GM10266 (cell line): ENCODE measurements around the gene IGFL1.
"Not testable (repeated sequence)": the region's sequence is repeated elsewhere in the genome, so short reads cannot be mapped to it uniquely, and the experiment has no call there.

Source experiments
- DNase-seq: peaks from one replicate; pipeline ENCODE4 v3.0.0; 2012; ENCODE audit errors: extremely low spot score
- CTCF ChIP-seq: IDR thresholded peaks from 2 replicates; pipeline ENCODE4 v1.5.1; 2012; ENCODE audit warnings: mild to moderate bottlenecking, low read depth; ENCODE audit not compliant: control insufficient read depth, insufficient read depth; ENCODE audit errors: missing control alignments

Gene IGFL1

DNA sequence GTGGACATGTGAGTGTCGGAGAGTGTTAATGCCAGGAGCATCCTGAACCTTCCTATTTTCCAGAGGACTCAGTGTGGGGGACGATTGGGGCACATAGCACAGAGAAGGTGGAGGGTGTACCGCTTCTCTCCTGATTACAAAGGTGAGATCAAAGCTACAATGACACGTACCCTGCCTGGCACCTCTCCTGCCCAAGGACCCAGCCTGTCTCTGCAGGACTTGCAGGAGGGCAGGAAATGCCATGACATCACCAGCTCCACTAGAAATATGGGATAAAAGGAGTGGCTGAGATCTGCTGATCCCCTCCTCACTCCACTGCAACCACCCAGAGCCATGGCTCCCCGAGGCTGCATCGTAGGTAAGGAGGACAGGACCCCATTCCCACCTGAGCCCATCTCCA is at the start of gene IGFL1:
TSS of gene IGFL1 (plus strand) at position 301 of the 400 bp plus-strand sequence. CDS start at position 334, 33 bp downstream.
- no peak for DNase-seq
- no peak for TF ChIP-seq CTCF

DNA sequence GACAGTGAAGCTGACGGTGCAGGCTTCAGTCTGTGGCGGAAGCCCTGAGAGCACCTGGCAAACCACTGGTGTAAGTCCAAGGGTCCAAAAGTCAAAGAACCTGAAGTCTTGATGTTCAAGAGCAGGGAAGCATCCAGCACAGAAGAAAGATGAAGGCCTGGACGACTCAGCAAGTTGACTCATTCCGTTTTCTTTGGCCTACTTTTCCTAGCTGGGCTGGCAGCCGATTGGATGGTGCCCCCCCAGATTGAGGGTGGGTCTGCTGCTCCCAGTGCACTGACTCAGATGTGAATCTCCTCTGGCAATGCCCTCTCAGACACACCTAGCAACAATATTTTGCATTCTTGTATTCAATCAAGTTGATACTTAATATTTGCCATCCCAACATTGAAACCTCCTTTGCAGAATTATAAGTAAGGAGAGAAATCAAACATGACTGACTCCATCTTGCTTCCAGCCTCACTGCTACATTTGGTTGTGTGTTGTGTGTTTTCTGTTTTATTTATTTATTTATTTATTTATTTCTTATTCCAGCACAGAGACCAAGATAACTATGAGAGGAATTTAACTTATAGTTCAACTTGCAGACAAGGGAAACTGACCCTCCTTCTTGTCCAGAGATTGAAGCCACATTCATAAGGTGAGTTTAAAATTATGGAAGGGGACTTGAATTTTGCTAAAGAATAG is 48.7 kb upstream of the IGFL1 start:
- no peak for DNase-seq
- TF ChIP-seq CTCF, result no peak

DNA sequence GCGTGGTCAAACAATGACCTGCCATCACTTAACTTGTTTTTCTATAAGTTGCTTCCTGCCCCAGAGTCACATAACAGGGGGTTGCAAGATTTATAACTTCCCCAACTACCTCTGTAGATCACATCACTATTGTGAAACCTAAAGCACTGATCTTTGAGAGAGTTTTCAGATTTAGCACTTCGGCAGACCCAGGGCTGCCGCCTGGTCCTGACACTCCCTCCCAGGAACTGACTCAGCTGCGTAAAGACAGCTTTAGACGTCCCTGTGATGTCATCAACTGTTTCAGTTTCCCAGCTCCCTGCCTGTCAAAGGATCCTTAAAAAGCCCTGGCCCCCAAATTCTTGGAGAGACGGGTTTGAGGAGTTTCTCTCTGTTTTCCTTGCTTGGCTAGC is 48.2 kb upstream of the IGFL1 start:
- DNase-seq, result no peak
- TF ChIP-seq CTCF, result no peak

GRCh38 chr19:46182476-46182875 is 47.1 kb upstream of the IGFL1 start:
- no peak for DNase-seq
- TF ChIP-seq CTCF, result no peak

- not testable (repeated sequence) for DNase-seq
Observed at GRCh38 chr19:46184775-46185710, 44.5 kb upstream of the IGFL1 start.

- no peak for TF ChIP-seq CTCF
- no peak for DNase-seq
Observed at GRCh38 chr19:46186101-46186716, 43.3 kb upstream of the IGFL1 start.

- no peak for DNase-seq
- TF ChIP-seq CTCF, result no peak
Observed at GRCh38 chr19:46186717-46187101, 42.8 kb upstream of the IGFL1 start.
